HepG2 (cell line): ENCODE data around the gene DNAJC5. TPM values are rescaled to one million over a fixed set of nuclear protein-coding genes. Genes with fewer than 3 reads are reported as not detected.

ENCODE experiments used
- EEA1 ChIP-seq: sonication (generic); formaldehyde crosslinking; IDR thresholded peaks from 2 replicates; pipeline ENCODE4 v1.5.1; 2020; ENCODE audit warnings: mild to moderate bottlenecking, missing genetic modification reagents, borderline replicate concordance
- HNRNPUL1 ChIP-seq: fragments of 200-400 bp; formaldehyde crosslinking; IDR thresholded peaks from 2 replicates; pipeline ENCODE4 v1.6.1; 2017; ENCODE audit warnings: low read depth, mild to moderate bottlenecking, low read length, moderate library complexity
- MAFG ChIP-seq: sonication (generic); formaldehyde crosslinking; IDR thresholded peaks from 2 replicates; pipeline ENCODE4 v1.5.1; 2020; ENCODE audit warnings: mild to moderate bottlenecking, missing genetic modification reagents
- MLLT10 ChIP-seq: sonication (generic); formaldehyde crosslinking; IDR thresholded peaks from 2 replicates; pipeline ENCODE4 v1.4.0; 2020; ENCODE audit warnings: missing genetic modification reagents
- ZNF382 ChIP-seq: sonication (generic); formaldehyde crosslinking; IDR thresholded peaks from 2 replicates; pipeline ENCODE4 v1.5.0; 2020; ENCODE audit warnings: missing genetic modification reagents, mild to moderate bottlenecking, borderline replicate concordance
- ZNF383 ChIP-seq: sonication (generic); formaldehyde crosslinking; IDR thresholded peaks from 2 replicates; pipeline ENCODE4 v1.4.0; 2020; ENCODE audit warnings: missing genetic modification reagents, mild to moderate bottlenecking, borderline replicate concordance
- ZNF563 ChIP-seq: sonication (generic); formaldehyde crosslinking; IDR thresholded peaks from 2 replicates; pipeline ENCODE4 v1.8.0; 2022; ENCODE audit warnings: mild to moderate bottlenecking, moderate library complexity, missing genetic modification reagents
- polyA plus RNA-seq, 8 experiments: library from polyadenylated mRNA; depleted of rRNA in 3 of 8; stranded (reverse) in 7 of 8; unstranded in 1 of 8; fragments of >200 nt; fragmentation: Illumina TruSeq in 4 of 8; extraction: Trizol in 4 of 8; gene quantifications; 2 replicates each; pipeline versions ENCODE4 v1.2.1 to v1.2.3, GENCODE V29; 2011 to 2016; ENCODE audit warnings: low read depth in 4 of 8, missing spikeins in 1 of 8, mixed read lengths in 1 of 8; ENCODE audit not compliant: insufficient read depth in 1 of 8
- total RNA-seq, 5 experiments: library from RNA; depleted of rRNA; stranded (reverse); fragments of >200 nt; fragmentation: Illumina TruSeq; extraction: Trizol; gene quantifications; 2 replicates each; pipeline ENCODE4 v1.2.3, GENCODE V29; 2016; ENCODE audit warnings: low read depth in 1 of 5
- TF ChIP-seq, protein P1 (sequence below): sonication (generic); formaldehyde crosslinking; IDR thresholded peaks from 2 replicates; pipeline ENCODE4 v1.5.1; 2020; ENCODE audit warnings: mild to moderate bottlenecking, missing genetic modification reagents
- TF ChIP-seq, protein P2 (sequence below): sonication (generic); formaldehyde crosslinking; IDR thresholded peaks from 2 replicates; pipeline ENCODE4 v1.4.0; 2020; ENCODE audit warnings: missing genetic modification reagents
- TF ChIP-seq, protein P3 (sequence below): sonication (generic); formaldehyde crosslinking; IDR thresholded peaks from 2 replicates; pipeline ENCODE4 v1.5.0; 2020; ENCODE audit warnings: mild to moderate bottlenecking, missing genetic modification reagents
- TF ChIP-seq, protein P4 (sequence below): sonication (generic); formaldehyde crosslinking; IDR thresholded peaks from 2 replicates; pipeline ENCODE4 v1.5.0; 2020; ENCODE audit warnings: mild to moderate bottlenecking, missing genetic modification reagents, borderline replicate concordance
- TF ChIP-seq, protein P5 (sequence below): sonication (generic); formaldehyde crosslinking; IDR thresholded peaks from 2 replicates; pipeline ENCODE4 v1.8.1; 2023; ENCODE audit warnings: missing genetic modification reagents, inconsistent platforms, borderline replicate concordance
- TF ChIP-seq, protein P6 (sequence below): IDR thresholded peaks from 2 replicates; pipeline ENCODE4 v1.6.1; 2016; ENCODE audit warnings: low read depth

The DNAJC5 gene
- total and polyA plus RNA-seq, 2 of the 13 experiments (the other 11 are each of a cell fraction or from before 2014, with no cell fraction given): 42.8 to 64.5 TPM

DNA sequence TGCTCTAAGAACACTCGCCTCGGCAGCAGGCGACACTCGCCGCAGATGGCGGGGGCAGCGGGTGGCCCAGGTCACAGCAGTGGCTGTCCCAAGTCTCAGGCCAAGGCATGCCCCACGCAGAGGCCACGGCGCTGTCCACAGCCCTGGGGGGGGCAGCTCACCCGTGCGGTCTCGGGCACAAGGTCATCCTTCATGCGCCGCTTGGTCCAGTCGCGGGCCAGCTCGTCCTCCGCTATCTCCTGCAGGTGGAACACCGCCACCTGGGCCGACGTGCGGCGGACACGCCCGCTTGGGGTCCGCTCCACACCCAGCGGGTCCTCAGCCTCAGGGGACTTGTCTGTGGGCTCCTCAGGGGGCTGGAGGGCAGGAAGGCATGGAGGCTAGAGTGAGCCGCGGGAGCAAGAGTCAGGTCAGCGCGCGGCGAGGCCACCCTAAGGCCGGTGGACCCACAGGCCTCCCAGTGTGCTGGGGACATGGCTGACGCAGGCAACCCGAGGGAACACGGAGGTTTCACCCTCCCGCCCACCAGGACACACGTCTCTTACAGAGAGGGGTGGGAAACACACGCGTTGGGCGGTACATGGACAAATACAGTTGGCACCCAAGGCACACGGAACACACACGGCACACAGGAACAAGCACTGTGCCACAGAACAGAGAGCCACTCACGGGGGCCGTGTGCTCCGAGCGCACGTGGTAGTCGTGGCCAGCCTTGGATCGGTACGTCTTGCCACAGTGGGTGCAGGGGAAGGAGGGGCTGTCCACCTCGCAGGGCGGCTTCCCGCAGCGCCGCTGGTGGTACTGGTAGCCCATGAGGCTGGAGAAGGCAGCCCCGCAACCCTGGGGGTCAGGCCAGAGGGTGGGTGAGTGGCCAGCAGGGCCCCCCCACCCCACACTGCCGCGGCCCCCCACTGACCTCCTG, 67.8 kb downstream of the DNAJC5 start (continued):
- TF ChIP-seq, protein P1, sequence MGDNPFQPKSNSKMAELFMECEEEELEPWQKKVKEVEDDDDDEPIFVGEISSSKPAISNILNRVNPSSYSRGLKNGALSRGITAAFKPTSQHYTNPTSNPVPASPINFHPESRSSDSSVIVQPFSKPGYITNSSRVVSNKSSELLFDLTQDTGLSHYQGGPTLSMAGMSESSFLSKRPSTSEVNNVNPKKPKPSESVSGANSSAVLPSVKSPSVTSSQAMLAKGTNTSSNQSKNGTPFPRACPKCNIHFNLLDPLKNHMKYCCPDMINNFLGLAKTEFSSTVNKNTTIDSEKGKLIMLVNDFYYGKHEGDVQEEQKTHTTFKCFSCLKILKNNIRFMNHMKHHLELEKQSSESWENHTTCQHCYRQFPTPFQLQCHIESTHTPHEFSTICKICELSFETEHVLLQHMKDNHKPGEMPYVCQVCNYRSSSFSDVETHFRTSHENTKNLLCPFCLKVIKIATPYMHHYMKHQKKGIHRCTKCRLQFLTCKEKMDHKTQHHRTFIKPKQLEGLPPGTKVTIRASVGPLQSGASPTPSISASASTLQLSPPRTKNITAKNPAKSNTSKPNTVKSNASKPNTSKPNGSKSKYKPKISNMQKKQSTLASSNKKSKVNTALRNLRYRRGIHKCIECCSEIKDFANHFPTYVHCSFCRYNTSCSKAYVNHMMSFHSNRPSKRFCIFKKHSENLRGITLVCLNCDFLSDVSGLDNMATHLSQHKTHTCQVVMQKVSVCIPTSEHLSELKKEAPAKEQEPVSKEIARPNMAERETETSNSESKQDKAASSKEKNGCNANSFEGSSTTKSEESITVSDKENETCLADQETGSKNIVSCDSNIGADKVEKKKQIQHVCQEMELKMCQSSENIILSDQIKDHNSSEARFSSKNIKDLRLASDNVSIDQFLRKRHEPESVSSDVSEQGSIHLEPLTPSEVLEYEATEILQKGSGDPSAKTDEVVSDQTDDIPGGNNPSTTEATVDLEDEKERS: no peak
- TF ChIP-seq ZNF563 (CRISPR knock-in tag): 0 out of 2 replicates have a peak, but pooled peaks have one; percentile 22
- TF ChIP-seq, protein P2, sequence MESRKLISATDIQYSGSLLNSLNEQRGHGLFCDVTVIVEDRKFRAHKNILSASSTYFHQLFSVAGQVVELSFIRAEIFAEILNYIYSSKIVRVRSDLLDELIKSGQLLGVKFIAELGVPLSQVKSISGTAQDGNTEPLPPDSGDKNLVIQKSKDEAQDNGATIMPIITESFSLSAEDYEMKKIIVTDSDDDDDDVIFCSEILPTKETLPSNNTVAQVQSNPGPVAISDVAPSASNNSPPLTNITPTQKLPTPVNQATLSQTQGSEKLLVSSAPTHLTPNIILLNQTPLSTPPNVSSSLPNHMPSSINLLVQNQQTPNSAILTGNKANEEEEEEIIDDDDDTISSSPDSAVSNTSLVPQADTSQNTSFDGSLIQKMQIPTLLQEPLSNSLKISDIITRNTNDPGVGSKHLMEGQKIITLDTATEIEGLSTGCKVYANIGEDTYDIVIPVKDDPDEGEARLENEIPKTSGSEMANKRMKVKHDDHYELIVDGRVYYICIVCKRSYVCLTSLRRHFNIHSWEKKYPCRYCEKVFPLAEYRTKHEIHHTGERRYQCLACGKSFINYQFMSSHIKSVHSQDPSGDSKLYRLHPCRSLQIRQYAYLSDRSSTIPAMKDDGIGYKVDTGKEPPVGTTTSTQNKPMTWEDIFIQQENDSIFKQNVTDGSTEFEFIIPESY (CRISPR knock-in tag): peak; percentile 39
- 0 out of 2 replicates have a peak, but pooled peaks have one; percentile 27 for TF ChIP-seq MAFG (CRISPR knock-in tag)
- TF ChIP-seq HNRNPUL1: no peak
- TF ChIP-seq MLLT10: no peak
- no peak for TF ChIP-seq ZNF383 (CRISPR knock-in tag)
- TF ChIP-seq, protein P3, sequence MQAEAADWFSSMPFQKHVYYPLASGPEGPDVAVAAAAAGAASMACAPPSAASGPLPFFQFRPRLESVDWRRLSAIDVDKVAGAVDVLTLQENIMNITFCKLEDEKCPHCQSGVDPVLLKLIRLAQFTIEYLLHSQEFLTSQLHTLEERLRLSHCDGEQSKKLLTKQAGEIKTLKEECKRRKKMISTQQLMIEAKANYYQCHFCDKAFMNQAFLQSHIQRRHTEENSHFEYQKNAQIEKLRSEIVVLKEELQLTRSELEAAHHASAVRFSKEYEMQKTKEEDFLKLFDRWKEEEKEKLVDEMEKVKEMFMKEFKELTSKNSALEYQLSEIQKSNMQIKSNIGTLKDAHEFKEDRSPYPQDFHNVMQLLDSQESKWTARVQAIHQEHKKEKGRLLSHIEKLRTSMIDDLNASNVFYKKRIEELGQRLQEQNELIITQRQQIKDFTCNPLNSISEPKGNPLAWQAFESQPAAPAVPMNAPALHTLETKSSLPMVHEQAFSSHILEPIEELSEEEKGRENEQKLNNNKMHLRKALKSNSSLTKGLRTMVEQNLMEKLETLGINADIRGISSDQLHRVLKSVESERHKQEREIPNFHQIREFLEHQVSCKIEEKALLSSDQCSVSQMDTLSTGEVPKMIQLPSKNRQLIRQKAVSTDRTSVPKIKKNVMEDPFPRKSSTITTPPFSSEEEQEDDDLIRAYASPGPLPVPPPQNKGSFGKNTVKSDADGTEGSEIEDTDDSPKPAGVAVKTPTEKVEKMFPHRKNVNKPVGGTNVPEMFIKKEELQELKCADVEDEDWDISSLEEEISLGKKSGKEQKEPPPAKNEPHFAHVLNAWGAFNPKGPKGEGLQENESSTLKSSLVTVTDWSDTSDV (CRISPR knock-in tag): no peak
- TF ChIP-seq, protein P4, sequence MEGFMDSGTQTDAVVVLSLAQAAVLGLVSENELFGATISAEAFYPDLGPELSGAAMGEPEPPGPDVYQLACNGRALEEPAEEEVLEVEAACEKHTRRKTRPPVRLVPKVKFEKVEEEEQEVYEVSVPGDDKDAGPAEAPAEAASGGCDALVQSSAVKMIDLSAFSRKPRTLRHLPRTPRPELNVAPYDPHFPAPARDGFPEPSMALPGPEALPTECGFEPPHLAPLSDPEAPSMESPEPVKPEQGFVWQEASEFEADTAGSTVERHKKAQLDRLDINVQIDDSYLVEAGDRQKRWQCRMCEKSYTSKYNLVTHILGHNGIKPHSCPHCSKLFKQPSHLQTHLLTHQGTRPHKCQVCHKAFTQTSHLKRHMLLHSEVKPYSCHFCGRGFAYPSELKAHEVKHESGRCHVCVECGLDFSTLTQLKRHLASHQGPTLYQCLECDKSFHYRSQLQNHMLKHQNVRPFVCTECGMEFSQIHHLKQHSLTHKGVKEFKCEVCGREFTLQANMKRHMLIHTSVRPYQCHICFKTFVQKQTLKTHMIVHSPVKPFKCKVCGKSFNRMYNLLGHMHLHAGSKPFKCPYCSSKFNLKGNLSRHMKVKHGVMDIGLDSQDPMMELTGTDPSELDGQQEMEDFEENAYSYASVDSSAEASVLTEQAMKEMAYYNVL (CRISPR knock-in tag): no peak
- TF ChIP-seq, protein P5, sequence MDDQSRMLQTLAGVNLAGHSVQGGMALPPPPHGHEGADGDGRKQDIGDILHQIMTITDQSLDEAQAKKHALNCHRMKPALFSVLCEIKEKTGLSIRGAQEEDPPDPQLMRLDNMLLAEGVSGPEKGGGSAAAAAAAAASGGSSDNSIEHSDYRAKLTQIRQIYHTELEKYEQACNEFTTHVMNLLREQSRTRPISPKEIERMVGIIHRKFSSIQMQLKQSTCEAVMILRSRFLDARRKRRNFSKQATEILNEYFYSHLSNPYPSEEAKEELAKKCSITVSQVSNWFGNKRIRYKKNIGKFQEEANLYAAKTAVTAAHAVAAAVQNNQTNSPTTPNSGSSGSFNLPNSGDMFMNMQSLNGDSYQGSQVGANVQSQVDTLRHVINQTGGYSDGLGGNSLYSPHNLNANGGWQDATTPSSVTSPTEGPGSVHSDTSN: no peak
- no peak for TF ChIP-seq ZNF382
- TF ChIP-seq, protein P6, sequence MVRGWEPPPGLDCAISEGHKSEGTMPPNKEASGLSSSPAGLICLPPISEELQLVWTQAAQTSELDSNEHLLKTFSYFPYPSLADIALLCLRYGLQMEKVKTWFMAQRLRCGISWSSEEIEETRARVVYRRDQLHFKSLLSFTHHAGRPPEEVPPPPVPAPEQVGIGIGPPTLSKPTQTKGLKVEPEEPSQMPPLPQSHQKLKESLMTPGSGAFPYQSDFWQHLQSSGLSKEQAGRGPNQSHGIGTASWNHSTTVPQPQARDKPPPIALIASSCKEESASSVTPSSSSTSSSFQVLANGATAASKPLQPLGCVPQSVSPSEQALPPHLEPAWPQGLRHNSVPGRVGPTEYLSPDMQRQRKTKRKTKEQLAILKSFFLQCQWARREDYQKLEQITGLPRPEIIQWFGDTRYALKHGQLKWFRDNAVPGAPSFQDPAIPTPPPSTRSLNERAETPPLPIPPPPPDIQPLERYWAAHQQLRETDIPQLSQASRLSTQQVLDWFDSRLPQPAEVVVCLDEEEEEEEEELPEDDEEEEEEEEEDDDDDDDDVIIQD (CRISPR knock-in tag): no peak
- TF ChIP-seq EEA1 (CRISPR knock-in tag): no peak
